ENCODE measurements around the gene CA9. TPM values are rescaled to one million over a fixed set of nuclear protein-coding genes. Genes with fewer than 3 reads are reported as not detected.

Gene CA9
- total RNA-seq, 4 donors from 2014 or later = not detected

DNA sequence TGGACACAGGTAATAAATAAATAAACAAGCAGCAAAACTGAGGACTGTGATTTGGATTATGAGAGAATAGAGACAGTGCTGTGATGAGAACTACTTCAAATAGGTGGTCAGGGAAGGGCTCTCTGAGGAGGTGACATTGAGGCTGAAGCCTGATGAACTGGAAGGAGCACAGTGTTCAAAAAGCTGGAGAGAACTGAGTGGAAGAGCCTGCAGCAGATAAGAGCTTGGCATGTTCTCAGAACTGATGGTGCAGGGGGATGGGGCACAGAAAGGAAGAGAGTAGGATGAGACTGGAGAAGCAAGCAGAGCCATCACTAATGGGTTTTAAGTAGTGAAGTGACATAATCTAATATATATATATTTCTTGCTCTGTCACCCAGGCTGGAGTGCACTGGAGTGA is 27.2 kb downstream of the CA9 start:
- TF ChIP-seq, protein P1, sequence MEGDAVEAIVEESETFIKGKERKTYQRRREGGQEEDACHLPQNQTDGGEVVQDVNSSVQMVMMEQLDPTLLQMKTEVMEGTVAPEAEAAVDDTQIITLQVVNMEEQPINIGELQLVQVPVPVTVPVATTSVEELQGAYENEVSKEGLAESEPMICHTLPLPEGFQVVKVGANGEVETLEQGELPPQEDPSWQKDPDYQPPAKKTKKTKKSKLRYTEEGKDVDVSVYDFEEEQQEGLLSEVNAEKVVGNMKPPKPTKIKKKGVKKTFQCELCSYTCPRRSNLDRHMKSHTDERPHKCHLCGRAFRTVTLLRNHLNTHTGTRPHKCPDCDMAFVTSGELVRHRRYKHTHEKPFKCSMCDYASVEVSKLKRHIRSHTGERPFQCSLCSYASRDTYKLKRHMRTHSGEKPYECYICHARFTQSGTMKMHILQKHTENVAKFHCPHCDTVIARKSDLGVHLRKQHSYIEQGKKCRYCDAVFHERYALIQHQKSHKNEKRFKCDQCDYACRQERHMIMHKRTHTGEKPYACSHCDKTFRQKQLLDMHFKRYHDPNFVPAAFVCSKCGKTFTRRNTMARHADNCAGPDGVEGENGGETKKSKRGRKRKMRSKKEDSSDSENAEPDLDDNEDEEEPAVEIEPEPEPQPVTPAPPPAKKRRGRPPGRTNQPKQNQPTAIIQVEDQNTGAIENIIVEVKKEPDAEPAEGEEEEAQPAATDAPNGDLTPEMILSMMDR (IDR thresholded peaks at IDR 0.05) = no peak
- no peak for TF ChIP-seq POLR2A (IDR thresholded peaks at IDR 0.05)
- Histone ChIP-seq H3K4me1 (peaks cover 10 to 17% of the 10 kb centered on the region in 2 donors), H3K27ac (no peak overlapping the region), H3K27me3 (no peaks in the 10 kb centered on the region), H3K9me3 (no peaks in the 10 kb centered on the region), H3K36me3 (peaks cover 88 to 93% of the 10 kb centered on the region in 2 donors), H3K4me3 (replicated peaks in 1 of 3) (no peak overlapping the region)
- intact Hi-C loops (cut with DNase I) = no loop called here
- DNase-seq = no peak

GRCh38 chr9:35702696-35703095 is 29.0 kb downstream of the CA9 start:
- no peaks in the 10 kb centered on the region for H3K9me3 ChIP-seq
- no peak overlapping the region for H3K4me3 ChIP-seq (replicated peaks in 1 of 3)
- 98% methylated on average over 7 of the region's 7 CpGs for WGBS, 2 donors
- no peak for DNase-seq
- no peaks in the 10 kb centered on the region for H3K4me1 ChIP-seq
- intact Hi-C loops (cut with DNase I) = no loop called here
- H3K36me3 ChIP-seq = peaks cover 100% of the 10 kb centered on the region in 2 donors
- no peak overlapping the region for H3K27ac ChIP-seq
- no peak for TF ChIP-seq POLR2A (IDR thresholded peaks at IDR 0.05)
- TF ChIP-seq, protein P1 (IDR thresholded peaks at IDR 0.05) = no peak
- H3K27me3 ChIP-seq = no peaks in the 10 kb centered on the region

DNA sequence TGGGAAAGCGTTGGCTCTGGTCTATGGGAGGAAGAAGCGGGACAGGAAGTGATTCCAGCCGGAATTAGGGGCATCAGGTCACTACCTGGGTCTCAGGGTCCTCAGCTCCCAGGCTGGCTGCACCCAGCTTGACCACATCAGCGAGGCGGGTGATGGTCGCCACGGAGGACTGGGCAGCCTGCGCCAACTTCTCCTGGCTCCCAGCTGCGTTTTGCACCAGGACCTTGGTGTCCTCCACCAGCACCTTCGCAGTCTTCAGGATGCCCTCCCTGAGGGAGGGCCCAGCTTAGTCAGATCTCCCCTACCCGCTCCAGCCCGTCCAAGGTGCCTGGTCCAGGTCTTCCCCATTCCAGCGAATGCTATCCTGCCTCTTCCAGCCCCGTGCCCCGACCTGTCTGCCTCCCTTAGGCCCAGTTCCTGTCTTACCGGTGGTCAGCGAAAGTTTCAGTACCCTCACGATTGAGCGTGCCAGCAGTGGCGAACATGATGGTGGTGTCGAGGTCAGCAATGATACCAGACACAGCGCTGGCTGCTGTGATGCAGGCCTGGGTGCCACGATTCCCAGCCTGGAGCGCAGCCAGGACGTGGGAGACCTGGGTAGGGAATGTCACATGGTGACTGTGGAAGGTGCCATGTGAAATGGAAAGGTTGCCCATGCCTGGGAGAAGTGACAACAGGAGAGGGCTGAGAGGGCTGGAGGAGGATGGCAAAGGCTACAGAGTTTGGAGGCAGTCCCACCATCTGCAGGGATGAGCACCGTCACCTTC is 30.4 kb downstream of the CA9 start:
- Histone ChIP-seq H3K9me3 (no peaks in the 10 kb centered on the region), H3K4me1 (no peaks in the 10 kb centered on the region), H3K36me3 (peaks cover 100% of the 10 kb centered on the region in 2 donors), H3K27me3 (no peaks in the 10 kb centered on the region), H3K27ac (no peak overlapping the region), H3K4me3 (replicated peaks in 1 of 3) (no peak overlapping the region)
- 95 to 96% methylated on average over 18 to 23 of the region's 26 CpGs for WGBS, 2 donors
- DNase-seq = no peak
- intact Hi-C loops (cut with DNase I) = no loop called here
- TF ChIP-seq, protein P1 (IDR thresholded peaks at IDR 0.05) = no peak
- TF ChIP-seq POLR2A (IDR thresholded peaks at IDR 0.05) = no peak

GRCh38 chr9:35705372-35705771 is 31.6 kb downstream of the CA9 start:
- DNase-seq = no peak
- intact Hi-C loops (cut with DNase I) = no loop called here

More at GRCh38 chr9:35705372-35705771, 31.6 kb downstream of the CA9 start:
- H3K36me3 ChIP-seq = peaks cover 90 to 94% of the 10 kb centered on the region in 2 donors
- no peak for TF ChIP-seq POLR2A (IDR thresholded peaks at IDR 0.05)
- TF ChIP-seq, protein P1 (IDR thresholded peaks at IDR 0.05) = no peak
- H3K9me3 ChIP-seq = no peaks in the 10 kb centered on the region
- no peaks in the 10 kb centered on the region for H3K27me3 ChIP-seq
- no peaks in the 10 kb centered on the region for H3K4me1 ChIP-seq
- 93 to 98% methylated on average over 5 to 6 of the region's 8 CpGs for WGBS, 2 donors
- no peak overlapping the region for H3K27ac ChIP-seq
- no peak overlapping the region for H3K4me3 ChIP-seq (replicated peaks in 1 of 3)
